ENCODE measurements around the gene CBX8. TPM values are rescaled to one million over a fixed set of nuclear protein-coding genes. Genes with fewer than 3 reads are reported as not detected.

Gene CBX8
- total and polyA plus RNA-seq, 2 donors (not counting 3 experiments of a cell fraction or from before 2014, with no cell fraction given), result 0.69 to 3.1 TPM

- Histone ChIP-seq H3K27me3 (ENCODE audit: control insufficient read depth in 2 of 2, insufficient read depth in 2 of 2, low read length in 2 of 2) (peaks cover 92 to 96% of the 10 kb centered on the region in 2 experiments), H3K4me3 (replicated peaks in 1 of 3; ENCODE audit: insufficient read depth in 1 of 3, low read depth in 1 of 3, low read length in 3 of 3) (no peak overlapping the region), H3K79me2 (ENCODE audit: control insufficient read depth, insufficient read depth, low read length) (no peaks in the 10 kb centered on the region), H3K36me3 (ENCODE audit: control insufficient read depth in 2 of 2, extremely low read depth in 1 of 2, insufficient read depth in 2 of 2, low read length in 2 of 2) (no peaks in the 10 kb centered on the region), H3K27ac (ENCODE audit: insufficient read depth, low read depth, low read length) (no peak overlapping the region), H3K9ac (replicated peaks; ENCODE audit: extremely low read depth, insufficient read depth, low read length) (no peak overlapping the region), H3K4me2 (ENCODE audit: insufficient read depth, low read length) (no peak overlapping the region), H3K9me3 (replicated peaks; ENCODE audit: control insufficient read depth, insufficient read depth, low read length) (no peaks in the 10 kb centered on the region), H3K4me1 (ENCODE audit: control insufficient read depth, extremely low read depth, insufficient read depth, low read length) (no peaks in the 10 kb centered on the region), H4K20me1 (replicated peaks; ENCODE audit: control insufficient read depth, extremely low read depth, insufficient read depth, low read length) (no peaks in the 10 kb centered on the region), H2AFZ (ENCODE audit: low read depth, low read length) (no peak overlapping the region), H3K9me1 (replicated peaks; ENCODE audit: control insufficient read depth, extremely low read depth, insufficient read depth, low read length) (no peaks in the 10 kb centered on the region)
- no peak for TF ChIP-seq JUN (IDR thresholded peaks at IDR 0.05; ENCODE audit: borderline replicate concordance, insufficient read depth, insufficient read length, low read depth)
- TF ChIP-seq CTCF (IDR thresholded peaks at IDR 0.05; ENCODE audit: extremely low read depth in 1 of 2, insufficient read depth in 1 of 2, low read depth in 1 of 2, low read length in 2 of 2), result no peak
- TF ChIP-seq POLR2A (IDR thresholded peaks at IDR 0.05; ENCODE audit: low read depth, low read length), result no peak
- TF ChIP-seq FOS (IDR thresholded peaks at IDR 0.05; ENCODE audit: borderline replicate concordance, insufficient read depth, low read length), result no peak
- no peak for TF ChIP-seq GATA2 (IDR thresholded peaks at IDR 0.05; ENCODE audit: insufficient read depth, insufficient read length, low read depth, low read length)
- intact Hi-C loops (cut with micrococcal nuclease), result no loop called here
- ChIA-PET POLR2A (no interaction called here), CTCF (interaction anchor here (1.0 to 1.4 kb wide), 3 partner anchors 12 to 18 kb away, joined by 3 read pairs; no protein-coding TSS in a partner anchor)
- no peak for FAIRE-seq
- no peak for DNase-seq (ENCODE audit: low read depth, low spot score)
- dilution Hi-C loops (cut with MboI; ENCODE audit: extremely low pct_ligation_motif_present, low sequenced_read_pairs), result no loop called here
- BruUV-seq (replicated peaks), result no TSS peak
Observed at GRCh38 chr17:79804856-79805696, 8.2 kb upstream of the CBX8 start.
